ENCODE data around the gene SORCS3. TPM values are rescaled to one million over a fixed set of nuclear protein-coding genes. Genes with fewer than 3 reads are reported as not detected.

Gene SORCS3
- total and polyA plus RNA-seq, 2 of the 4 experiments (the other 2 are of a cell fraction): not detected

- Histone ChIP-seq H2BK5ac (ENCODE audit: low read depth, low read length, poor library complexity, severe bottlenecking) (no peak overlapping the region), H4K20me1 (ENCODE audit: insufficient read depth, low read length) (no peaks in the 10 kb centered on the region), H3K9ac (ENCODE audit: low read depth, low read length) (no peak overlapping the region), H3K27ac (ENCODE audit: insufficient read depth, low read length) (no peak overlapping the region), H3K23ac (ENCODE audit: low read depth, low read length) (no peak overlapping the region), H2BK15ac (ENCODE audit: low read depth, low read length) (no peak overlapping the region), H4K5ac (ENCODE audit: low read depth, low read length) (no peak overlapping the region), H2AK9ac (replicated peaks; ENCODE audit: low read depth, low read length, poor library complexity) (no peak overlapping the region), H3K79me1 (ENCODE audit: low read depth in 1 of 2, low read length in 2 of 2) (no peaks in the 10 kb centered on the region), H3K4ac (ENCODE audit: low read depth, low read length) (no peak overlapping the region), H2BK20ac (ENCODE audit: low read depth, low read length) (no peak overlapping the region), H2AFZ (replicated peaks; ENCODE audit: low read length, poor library complexity) (no peak overlapping the region), H2BK120ac (ENCODE audit: low read depth, low read length) (no peak overlapping the region), H4K8ac (ENCODE audit: low read depth in 2 of 2, low read length in 2 of 2) (no peak overlapping the region), H3K4me2 (ENCODE audit: low read depth, low read length) (no peak overlapping the region), H3K36me3 (ENCODE audit: control insufficient read depth, insufficient read depth, low read length) (no peaks in the 10 kb centered on the region), H3K9me1 (ENCODE audit: insufficient read depth, low read length) (no peaks in the 10 kb centered on the region), H3K4me3 (ENCODE audit: insufficient read depth, low read depth, low read length) (no peak overlapping the region), H2AK5ac (ENCODE audit: low read depth, low read length) (no peak overlapping the region), H4K91ac (ENCODE audit: insufficient read depth, low read depth, low read length) (no peak overlapping the region), H3K27me3 (ENCODE audit: control insufficient read depth, insufficient read depth, low read length) (no peaks in the 10 kb centered on the region), H3K14ac (replicated peaks; ENCODE audit: low read depth, low read length) (no peak overlapping the region), H3K4me1 (ENCODE audit: control insufficient read depth, insufficient read depth, low read length) (no peaks in the 10 kb centered on the region), H3K9me3 (ENCODE audit: control insufficient read depth, insufficient read depth, low read length) (peaks cover 7% of the 10 kb centered on the region), H3K56ac (ENCODE audit: extremely low read depth, insufficient read depth, low read length) (no peak overlapping the region), H3K18ac (ENCODE audit: low read depth, low read length) (no peak overlapping the region)
- WGBS, 2 experiments (ENCODE audit: extremely low coverage in 2 of 2, insufficient read length in 1 of 2): 0% methylated on average over 1 of the region's 3 CpGs; no CpG with 5 or more reads in 1 of the 2 experiments
- DNase-seq (no peak), ATAC-seq (ENCODE audit: low read depth) (no peak)
- dilution Hi-C loops (cut with HindIII; ENCODE audit: low sequenced_read_pairs, unreplicated experiment) (no loop called here), intact Hi-C loops (cut with micrococcal nuclease) (no loop called here), in situ Hi-C loops (cut with MboI; ENCODE audit: low sequenced_read_pairs) (no loop called here)
- CTCF ChIA-PET: no interaction called here
- TF ChIP-seq BHLHE40 (IDR thresholded peaks at IDR 0.05; ENCODE audit: low read depth, low read length) (no peak), ELK1 (IDR thresholded peaks at IDR 0.05; ENCODE audit: borderline replicate concordance, low read depth, low read length) (no peak), NFE2L2 (IDR thresholded peaks at IDR 0.05; ENCODE audit: low read depth, low read length) (no peak), RFX5 (IDR thresholded peaks at IDR 0.05; ENCODE audit: low read depth, low read length) (no peak), MAZ (IDR thresholded peaks at IDR 0.05; ENCODE audit: borderline replicate concordance, low read depth, low read length) (no peak), RCOR1 (IDR thresholded peaks at IDR 0.05; ENCODE audit: insufficient replicate concordance, low read length) (no peak), POLR2A (IDR thresholded peaks at IDR 0.05; ENCODE audit: low read depth, low read length) (no peak), CHD1 (IDR thresholded peaks at IDR 0.05; ENCODE audit: low read depth, low read length) (no peak), FOS (IDR thresholded peaks at IDR 0.05; ENCODE audit: low read depth, low read length) (no peak), SMC3 (IDR thresholded peaks at IDR 0.05; ENCODE audit: low read depth, low read length) (no peak), CEBPB (IDR thresholded peaks at IDR 0.05; ENCODE audit: low read depth, low read length) (no peak), MAFK (IDR thresholded peaks at IDR 0.05; ENCODE audit: low read depth, low read length) (no peak), USF2 (IDR thresholded peaks at IDR 0.05; ENCODE audit: low read depth, low read length) (no peak), MXI1 (IDR thresholded peaks at IDR 0.05; ENCODE audit: borderline replicate concordance, low read depth, low read length) (no peak), CTCF (conservative IDR thresholded peaks at IDR 0.05; ENCODE audit: low read depth, low read length) (no peak), RAD21 (IDR thresholded peaks at IDR 0.05; ENCODE audit: low read length) (no peak)
- no TSS peak for BruUV-seq (replicated peaks)
- POLR2A ChIA-PET (ENCODE audit: unreplicated experiment): no interaction called here
These were observed 70.2 kb downstream of the SORCS3 start for GRCh38 chr10:104711302-104711721.

Data from IMR-90 (cell line).